Caco-2 (cell line): ENCODE results near the gene BLOC1S4. TPM values are rescaled to one million over a fixed set of nuclear protein-coding genes. Genes with fewer than 3 reads are reported as not detected.

Experiments used
- BruUV-seq: library from RNA; stranded (reverse); fragments of 400-500 nt; replicated peaks from 2 replicates; lab custom pipeline; 2021; lab: Mats Ljungman, UMichigan
- CTCF ChIA-PET: fragments of 300-600 bp; sonication (Branson Sonifier 250); formaldehyde crosslinking; loops from one replicate; lab custom pipeline; 2022; ENCODE audit warnings: antibody characterized with exemption; lab: Charles Lee
- POLR2A ChIA-PET: fragments of 300-600 bp; sonication (Branson Sonifier 250); formaldehyde crosslinking; loops from one replicate; lab custom pipeline; 2022; ENCODE audit warnings: antibody characterized with exemption; lab: Charles Lee
- DNase-seq, 2 experiments: peaks; one replicate each; pipeline versions ENCODE4 v3.0.0 to v3.0.0-alpha.2; 2020 to 2022
- H3K27me3 ChIP-seq: replicated peaks from 2 replicates; pipeline ENCODE4 v1.6.0; 2011; ENCODE audit warnings: low read length; ENCODE audit not compliant: control insufficient read depth, insufficient read depth
- H3K36me3 ChIP-seq: 2 replicates; pipeline ENCODE4 v1.5.1; 2011; ENCODE audit warnings: low read length; ENCODE audit not compliant: control insufficient read depth, insufficient read depth
- H3K4me1 ChIP-seq: fragments of 250-450 bp; sonication (Bioruptor Pico); 2 replicates; pipeline ENCODE4 v1.5.1; 2020; ENCODE audit warnings: mild to moderate bottlenecking
- H3K4me3 ChIP-seq: 2 replicates; pipeline ENCODE4 v1.5.1; 2011; ENCODE audit warnings: low read depth, mild to moderate bottlenecking, control low read depth, low read length
- H3K9me3 ChIP-seq: fragments of 250-450 bp; sonication (Bioruptor Pico); 2 replicates; pipeline ENCODE4 v1.5.1; 2020; ENCODE audit warnings: mild to moderate bottlenecking, moderate library complexity
- H3K27ac Mint-ChIP-seq: one replicate; pipeline ENCODE4 v1.8.0; 2022; ENCODE audit warnings: mixed read lengths; ENCODE audit not compliant: unreplicated experiment
- H3K27me3 Mint-ChIP-seq: one replicate; pipeline ENCODE4 v1.8.0; 2022; ENCODE audit warnings: mixed read lengths; ENCODE audit not compliant: insufficient read depth, unreplicated experiment
- H3K36me3 Mint-ChIP-seq: one replicate; pipeline ENCODE4 v1.8.0; 2022; ENCODE audit warnings: mild to moderate bottlenecking, mixed read lengths; ENCODE audit not compliant: insufficient read depth, unreplicated experiment
- H3K4me1 Mint-ChIP-seq: one replicate; pipeline ENCODE4 v1.8.0; 2022; ENCODE audit warnings: low read depth, mixed read lengths; ENCODE audit not compliant: unreplicated experiment
- H3K4me3 Mint-ChIP-seq: one replicate; pipeline ENCODE4 v1.8.0; 2022; ENCODE audit warnings: mild to moderate bottlenecking, moderate library complexity, mixed read lengths; ENCODE audit not compliant: unreplicated experiment
- H3K9me3 Mint-ChIP-seq: one replicate; pipeline ENCODE4 v1.8.0; 2022; ENCODE audit warnings: mixed read lengths; ENCODE audit not compliant: unreplicated experiment
- CTCF ChIP-seq, 2 experiments: fragments of 200-600 bp in 1 of 2; IDR thresholded peaks; 1 replicate in 1 of 2; 2 replicates in 1 of 2; pipeline versions ENCODE4 v1.5.1 to v1.8.0; 2011 to 2022; ENCODE audit warnings: antibody characterized with exemption in 1 of 2, control low read depth in 1 of 2, inconsistent platforms in 1 of 2, low read depth in 1 of 2, low read length in 1 of 2, mild to moderate bottlenecking in 1 of 2, moderate library complexity in 1 of 2; ENCODE audit not compliant: insufficient read depth in 1 of 2, severe bottlenecking in 1 of 2, unreplicated experiment in 1 of 2
- intact Hi-C: fragments of 100-400 bp; cut with micrococcal nuclease; formaldehyde crosslinking; loops from one replicate; pipeline ENCODE4 v1.10.0; 2022; ENCODE audit not compliant: unreplicated experiment
- total RNA-seq: library from RNA; stranded (reverse); gene quantifications from 2 replicates; pipeline ENCODE4 v1.2.3, GENCODE V29; 2022

BLOC1S4 gene
- total RNA-seq, 1 experiment from 2014 or later, result 17.2 TPM

GRCh38 chr4:6763330-6763851 lies 47.4 kb downstream of the BLOC1S4 start:
- H3K27ac Mint-ChIP-seq, result peak overlapping the region; percentile 65
- peaks cover 10% of the 10 kb centered on the region for H3K4me1 Mint-ChIP-seq
- POLR2A ChIA-PET, result no interaction called here
- intact Hi-C loops, result no loop called here
- no peaks in the 10 kb centered on the region for H3K9me3 Mint-ChIP-seq
- Histone ChIP-seq H3K9me3 (no peaks in the 10 kb centered on the region), H3K4me3 (no peak overlapping the region), H3K36me3 (no peaks in the 10 kb centered on the region), H3K4me1 (peaks cover 7% of the 10 kb centered on the region), H3K27me3 (no peaks in the 10 kb centered on the region)
- BruUV-seq, result no TSS peak
- no peaks in the 10 kb centered on the region for H3K27me3 Mint-ChIP-seq
- TF ChIP-seq CTCF (IDR thresholded peaks at IDR 0.05; ENCODE audit: insufficient read depth in 1 of 2, low read depth in 1 of 2, low read length in 1 of 2, severe bottlenecking in 1 of 2, unreplicated experiment in 1 of 2), result peak in 1 of 2 experiments; percentile 12
- no peak for DNase-seq
- H3K36me3 Mint-ChIP-seq, result no peaks in the 10 kb centered on the region
- CTCF ChIA-PET, result no interaction called here
- H3K4me3 Mint-ChIP-seq, result no peak overlapping the region

GRCh38 chr4:6764976-6765620 lies 49.1 kb downstream of the BLOC1S4 start:
- Histone ChIP-seq H3K4me1 (no peaks in the 10 kb centered on the region; the same call in 1 of the 2 replicates), H3K4me3 (no peak overlapping the region), H3K36me3 (no peaks in the 10 kb centered on the region), H3K27me3 (no peaks in the 10 kb centered on the region), H3K9me3 (no peaks in the 10 kb centered on the region)
- no peaks in the 10 kb centered on the region for H3K9me3 Mint-ChIP-seq
- peaks cover 5% of the 10 kb centered on the region for H3K4me1 Mint-ChIP-seq
- no peak overlapping the region for H3K27ac Mint-ChIP-seq
- no peak overlapping the region for H3K4me3 Mint-ChIP-seq
- no TSS peak for BruUV-seq
- TF ChIP-seq CTCF (IDR thresholded peaks at IDR 0.05; ENCODE audit: insufficient read depth in 1 of 2, low read depth in 1 of 2, low read length in 1 of 2, severe bottlenecking in 1 of 2, unreplicated experiment in 1 of 2), result no peak
- intact Hi-C loops, result loop anchor here (1.0 kb wide), 1 partner anchor 43 kb away; no protein-coding TSS in a partner anchor
- CTCF ChIA-PET, result no interaction called here
- no peaks in the 10 kb centered on the region for H3K27me3 Mint-ChIP-seq
- POLR2A ChIA-PET, result no interaction called here
- H3K36me3 Mint-ChIP-seq, result no peaks in the 10 kb centered on the region
- DNase-seq, result no peak

- H3K36me3 Mint-ChIP-seq, result no peaks in the 10 kb centered on the region
- CTCF ChIA-PET, result no interaction called here
- H3K27me3 Mint-ChIP-seq, result no peaks in the 10 kb centered on the region
- Histone ChIP-seq H3K4me1 (no peaks in the 10 kb centered on the region; the same call in 1 of the 2 replicates), H3K9me3 (no peaks in the 10 kb centered on the region), H3K36me3 (no peaks in the 10 kb centered on the region), H3K27me3 (no peaks in the 10 kb centered on the region), H3K4me3 (no peak overlapping the region)
- no peaks in the 10 kb centered on the region for H3K9me3 Mint-ChIP-seq
- no peak overlapping the region for H3K27ac Mint-ChIP-seq
- no peak overlapping the region for H3K4me3 Mint-ChIP-seq
- no peak for TF ChIP-seq CTCF (IDR thresholded peaks at IDR 0.05; ENCODE audit: insufficient read depth in 1 of 2, low read depth in 1 of 2, low read length in 1 of 2, severe bottlenecking in 1 of 2, unreplicated experiment in 1 of 2)
- DNase-seq, result no peak
- H3K4me1 Mint-ChIP-seq, result peaks cover 5% of the 10 kb centered on the region
- intact Hi-C loops, result no loop called here
- BruUV-seq, result no TSS peak
- POLR2A ChIA-PET, result no interaction called here
These were observed 49.7 kb downstream of the BLOC1S4 start for GRCh38 chr4:6765703-6766102.

Other genes starting within 250 kb of the BLOC1S4 start
- gene PPP2R2C, start 243.6 kb upstream of the BLOC1S4 start, total RNA-seq, result not detected in 2 replicates
- gene MAN2B2, start 141.0 kb upstream of the BLOC1S4 start, total RNA-seq, result 17.3 and 20.5 TPM in 2 replicates
- 245 and 254 TPM in 2 replicates for gene MRFAP1, start 75.5 kb upstream of the BLOC1S4 start, total RNA-seq
- 70.8 and 96.9 TPM in 2 replicates for gene S100P, start 22.3 kb upstream of the BLOC1S4 start, total RNA-seq
- 46.4 and 47.5 TPM in 2 replicates for gene MRFAP1L1, start 6.3 kb upstream of the BLOC1S4 start, total RNA-seq
- 19.7 and 20.3 TPM in 2 replicates for gene KIAA0232, start 66.6 kb downstream of the BLOC1S4 start, total RNA-seq
- 54.0 and 57.6 TPM in 2 replicates for gene TBC1D14, start 193.7 kb downstream of the BLOC1S4 start, total RNA-seq